ENCODE results near the gene RNF123.
A peak's percentile ranks its signal among the peaks of the same experiment; 100 is the strongest.
"Not testable (repeated sequence)": the region's sequence is repeated elsewhere in the genome, so short reads cannot be mapped to it uniquely, and the experiment has no call there.

Gene RNF123

GRCh38 chr3:49721896-49722781 is 32.8 kb downstream of the RNF123 start:
- DNase-seq, result no peak

DNA sequence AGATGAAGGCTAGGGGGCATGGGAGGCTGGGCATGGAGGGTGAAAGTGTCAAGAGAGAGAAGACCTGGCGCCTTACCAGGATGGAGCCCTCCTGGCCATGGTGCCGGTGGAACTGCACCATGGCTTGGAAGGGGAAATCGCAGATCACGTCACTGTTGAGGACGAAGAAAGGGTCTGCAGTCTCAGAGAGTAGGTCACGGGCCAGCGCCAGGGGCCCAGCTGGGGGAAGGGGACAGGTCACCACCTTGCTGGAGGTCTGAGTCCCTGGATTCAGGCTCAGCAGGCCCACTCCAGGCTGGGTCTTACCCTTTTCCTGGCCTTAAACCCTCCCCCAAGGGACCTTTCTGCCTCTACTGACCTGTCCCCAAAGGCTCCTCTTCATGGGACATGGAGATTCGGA is 33.5 kb downstream of the RNF123 start:
- DNase-seq, result no peak

DNA sequence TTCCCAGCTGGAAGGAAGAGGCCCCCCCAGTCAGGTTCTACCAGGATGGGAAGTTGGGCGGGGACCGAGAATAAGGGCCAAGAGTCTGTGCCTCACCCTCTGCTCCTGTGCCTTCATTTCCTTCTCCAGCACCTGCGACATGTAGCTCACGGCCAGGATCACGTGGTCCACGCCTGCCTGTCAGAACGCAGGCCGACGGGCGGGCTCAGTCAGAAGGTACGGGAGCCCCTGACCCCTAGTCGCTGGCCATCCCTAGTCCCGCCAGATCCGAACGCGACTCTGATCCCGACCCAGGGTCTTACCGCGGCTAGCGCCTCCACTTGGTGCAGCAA is 33.9 kb downstream of the RNF123 start:
- DNase-seq, result peak; percentile 25

DNA sequence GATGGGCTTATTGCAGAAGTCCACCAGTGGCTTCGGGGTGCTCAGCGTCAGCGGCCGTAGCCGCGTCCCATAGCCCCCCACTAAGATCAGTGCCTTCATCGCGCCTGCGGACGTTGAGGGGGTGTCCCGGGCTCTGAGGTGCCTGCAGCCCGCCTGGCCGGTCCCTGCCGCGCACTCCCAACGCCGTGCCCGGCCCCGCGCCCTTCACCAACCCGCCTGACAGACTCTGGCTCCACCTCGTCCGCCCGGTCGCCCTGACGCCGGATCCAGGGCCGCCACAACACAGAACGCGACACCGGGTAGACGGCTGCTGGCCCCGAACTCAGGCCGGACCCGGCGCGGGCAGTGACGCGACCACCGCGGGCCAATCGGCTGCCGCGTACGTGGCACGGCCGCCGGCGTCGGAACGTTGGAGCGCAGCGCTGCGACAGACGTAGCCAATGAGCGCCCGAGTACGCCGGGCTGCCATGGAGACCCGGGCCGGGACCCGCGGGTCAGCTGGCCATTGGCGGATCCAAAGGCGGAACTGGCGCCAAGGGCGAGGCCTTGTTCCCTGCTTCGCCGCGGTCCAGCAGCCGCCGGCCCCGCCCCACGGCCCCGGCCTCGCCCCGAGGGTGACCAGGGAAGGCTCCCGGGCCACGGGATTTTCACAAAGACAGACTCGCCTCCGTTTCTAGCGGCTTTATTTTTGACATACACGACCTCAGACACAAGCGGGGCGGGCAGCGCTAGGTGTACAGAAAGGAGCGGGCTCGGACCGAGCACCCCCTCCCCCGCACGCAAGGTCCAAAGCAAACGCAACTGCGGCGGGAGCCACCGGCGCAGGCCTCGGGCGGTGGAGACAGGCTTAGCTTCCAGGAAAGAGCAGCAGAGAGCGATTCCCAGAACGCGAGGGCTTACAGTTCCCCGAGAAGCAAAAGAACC is 34.5 kb downstream of the RNF123 start, which contains the start of gene GMPPB:
Gene GMPPB, minus strand, starts transcription at position 324 of the 924 bp plus-strand sequence. Its CDS starts 225 bp downstream, at position 99.
- peak; percentile 96 for DNase-seq

DNA sequence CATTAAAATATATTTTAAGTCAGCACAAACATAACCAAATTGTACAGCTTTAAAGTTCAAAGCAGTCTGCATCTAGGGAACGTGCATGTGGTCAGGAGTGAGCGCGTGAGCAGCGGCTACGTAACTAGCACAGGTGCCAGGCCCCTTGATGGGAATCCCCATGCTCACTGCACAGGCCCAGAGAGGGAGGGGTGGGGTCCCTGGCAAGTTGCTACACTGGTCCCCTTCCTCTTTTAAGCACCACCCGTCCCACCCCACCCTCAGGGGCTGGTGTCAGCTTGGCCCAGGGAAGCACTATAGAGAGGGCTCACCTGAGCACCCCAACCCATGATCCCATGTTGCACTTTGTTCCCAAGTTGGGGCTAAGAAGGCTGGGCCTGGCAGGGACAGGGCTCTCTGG is 35.2 kb downstream of the RNF123 start:
- no peak for DNase-seq

GRCh38 chr3:49725906-49726681 is 36.7 kb downstream of the RNF123 start:
- no peak for DNase-seq

DNA sequence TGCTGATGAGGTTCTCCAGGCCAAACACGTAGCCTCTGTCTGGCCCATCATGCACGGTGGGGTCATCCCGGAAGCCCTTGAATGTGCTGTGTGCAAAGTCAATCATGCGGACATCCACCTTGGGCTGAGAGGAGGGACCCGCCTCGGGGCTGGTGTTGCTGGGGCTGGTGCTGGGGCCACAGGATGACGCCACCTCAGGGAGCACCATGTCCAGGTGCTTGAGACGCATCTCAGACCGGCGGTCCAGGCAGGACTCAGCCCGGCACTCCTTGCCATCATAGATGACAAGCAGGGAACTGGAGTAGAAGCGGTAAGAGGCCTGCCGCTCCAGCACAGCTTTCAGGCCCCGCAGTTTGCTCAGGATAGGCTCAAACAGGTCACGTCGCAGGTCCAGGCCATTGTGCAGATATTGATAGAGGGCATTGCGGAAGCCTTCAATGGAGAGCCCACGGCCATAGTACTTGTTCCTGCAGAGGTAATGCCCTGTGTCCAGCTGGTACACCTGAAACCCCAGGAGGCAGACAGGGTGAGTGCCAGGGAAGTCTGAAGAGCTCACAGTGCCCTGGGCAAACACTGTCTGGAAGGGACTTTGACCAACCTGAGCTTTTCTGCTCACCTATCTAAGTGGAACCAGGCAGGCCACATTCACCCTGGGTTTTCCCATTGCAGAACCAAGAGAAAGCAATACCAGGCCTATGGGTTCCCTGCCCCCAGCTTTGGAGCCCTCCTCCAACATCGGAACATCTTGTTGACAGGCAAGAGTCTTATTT is 38.0 kb downstream of the RNF123 start:
- no peak for DNase-seq

GRCh38 chr3:49727924-49728361 is 38.6 kb downstream of the RNF123 start:
- DNase-seq, result no peak

DNA sequence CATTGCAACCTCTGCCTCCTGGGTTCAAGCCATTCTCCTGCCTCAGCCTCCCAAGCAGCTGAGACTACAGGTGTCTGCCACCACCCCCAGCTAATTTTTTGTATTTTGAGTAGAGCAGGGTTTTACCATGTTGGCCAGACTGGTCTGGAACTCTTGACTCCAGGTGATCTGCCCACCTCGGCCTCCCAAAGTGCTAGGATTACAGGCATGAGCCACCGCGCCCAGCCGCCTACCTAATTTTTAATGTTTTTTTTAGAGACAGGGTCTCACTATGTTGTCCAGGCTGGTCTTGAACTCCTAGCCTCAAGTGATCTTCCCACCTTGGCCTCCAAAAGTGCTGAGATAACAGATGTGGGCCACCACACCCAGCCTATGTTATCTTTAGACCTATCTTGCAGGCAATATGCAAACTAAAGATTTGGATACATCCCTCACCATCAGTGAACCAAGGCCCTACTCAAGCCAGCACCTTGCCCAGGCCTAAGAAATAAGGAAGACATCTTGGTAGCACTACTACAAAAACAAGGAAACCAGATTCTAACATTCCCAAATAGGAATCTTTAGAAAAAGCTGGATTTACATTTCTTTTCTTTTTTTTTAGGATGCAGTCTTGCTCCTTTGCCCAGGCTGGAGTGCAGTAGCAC is 40.7 kb downstream of the RNF123 start:
- no peak for DNase-seq

DNA sequence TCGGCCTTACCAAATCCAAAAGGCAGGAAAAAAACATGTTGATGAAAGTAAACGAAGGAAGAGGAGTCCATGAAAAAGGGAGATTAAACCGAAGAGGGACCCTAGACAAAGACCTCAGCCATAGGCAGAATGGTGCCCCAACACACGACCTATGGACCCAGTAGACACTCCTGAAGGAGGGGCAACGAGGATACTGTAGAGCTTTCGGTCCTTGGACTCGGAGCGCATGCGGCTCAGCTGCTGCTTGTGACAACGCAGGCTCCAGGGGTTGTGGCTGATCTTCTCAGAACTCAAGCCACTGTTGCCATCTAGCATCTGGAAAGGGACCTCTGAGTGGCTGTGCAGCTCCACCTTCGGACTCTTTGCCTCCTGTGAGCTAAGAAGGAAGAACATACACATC is 43.2 kb downstream of the RNF123 start:
- no peak for DNase-seq

DNA sequence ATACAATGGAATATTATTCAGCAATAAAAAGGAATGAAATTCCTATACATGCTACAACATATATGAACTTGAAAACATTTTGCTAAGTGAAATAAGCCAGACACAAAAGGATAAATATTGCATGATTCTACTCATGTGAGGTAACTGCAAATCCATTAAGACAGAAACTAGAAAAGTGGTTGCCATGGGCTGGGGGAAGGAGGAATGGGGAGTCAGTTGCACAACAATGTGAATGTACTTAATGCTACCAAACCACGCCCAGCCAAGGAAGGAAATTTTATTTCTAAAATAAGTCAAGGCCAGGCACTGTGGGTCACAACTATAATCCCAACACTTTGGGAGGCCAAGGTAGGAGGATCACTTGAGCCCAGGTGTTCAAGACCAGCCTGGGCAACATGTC is 44.2 kb downstream of the RNF123 start:
- no peak for DNase-seq

DNA sequence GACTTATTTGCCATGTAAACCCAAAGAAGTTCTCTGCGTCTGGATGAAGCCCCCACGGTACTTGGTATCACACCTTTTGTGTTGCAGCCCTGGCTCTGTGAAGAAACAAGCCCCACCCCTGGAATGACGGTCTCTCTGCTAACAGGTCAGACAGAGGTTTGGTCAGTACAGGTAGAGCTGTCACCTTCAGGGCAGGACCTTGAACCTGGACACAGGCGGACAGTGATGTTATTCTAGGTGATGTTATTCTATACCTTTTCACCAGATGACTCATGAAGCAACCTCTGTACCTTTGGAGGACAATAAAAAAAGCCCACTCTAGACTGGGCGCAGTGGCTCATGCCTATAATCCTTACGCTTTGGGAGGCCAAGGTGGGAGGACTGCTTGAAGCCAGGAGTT is 45.4 kb downstream of the RNF123 start:
- no peak for DNase-seq

GRCh38 chr3:49738067-49738713 is 48.8 kb downstream of the RNF123 start:
- no peak for DNase-seq

DNA sequence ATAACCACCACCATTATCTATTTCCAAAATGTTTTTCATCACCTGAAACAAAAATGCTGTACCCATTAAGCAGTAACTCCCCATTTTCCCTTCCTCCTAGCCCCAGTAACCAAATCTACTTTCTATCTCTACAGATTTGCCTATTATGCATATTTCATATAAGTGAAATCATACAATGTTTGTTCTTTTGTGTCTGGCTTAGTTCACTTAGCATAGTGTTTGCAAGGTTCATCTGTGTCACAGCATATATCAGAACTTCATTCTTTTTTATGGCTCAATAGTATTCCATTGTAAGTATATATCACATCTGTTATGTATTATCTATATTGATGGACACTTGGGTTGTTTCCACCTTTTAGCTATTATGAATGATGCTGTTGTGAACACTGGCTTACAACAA is 51.1 kb downstream of the RNF123 start:
- no peak for DNase-seq

DNA sequence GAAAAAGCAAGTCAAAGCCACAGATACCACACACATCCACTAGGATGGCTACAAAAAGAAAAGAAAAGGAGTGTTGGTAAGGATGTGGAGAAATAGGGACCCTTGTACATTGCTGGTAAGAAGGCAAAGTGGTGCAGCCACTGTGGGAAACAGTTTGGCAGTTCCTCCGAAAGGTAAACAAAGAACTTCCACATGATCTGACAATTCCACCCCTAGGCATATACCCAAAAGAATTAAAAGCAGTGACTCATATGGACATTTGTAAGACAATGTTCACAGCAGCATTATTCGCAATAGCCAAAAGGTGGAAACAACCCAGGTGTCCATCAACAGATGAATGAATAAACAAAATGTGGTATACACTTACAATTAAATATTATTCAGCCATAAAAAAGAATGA is 56.6 kb downstream of the RNF123 start:
- DNase-seq, result no peak

DNA sequence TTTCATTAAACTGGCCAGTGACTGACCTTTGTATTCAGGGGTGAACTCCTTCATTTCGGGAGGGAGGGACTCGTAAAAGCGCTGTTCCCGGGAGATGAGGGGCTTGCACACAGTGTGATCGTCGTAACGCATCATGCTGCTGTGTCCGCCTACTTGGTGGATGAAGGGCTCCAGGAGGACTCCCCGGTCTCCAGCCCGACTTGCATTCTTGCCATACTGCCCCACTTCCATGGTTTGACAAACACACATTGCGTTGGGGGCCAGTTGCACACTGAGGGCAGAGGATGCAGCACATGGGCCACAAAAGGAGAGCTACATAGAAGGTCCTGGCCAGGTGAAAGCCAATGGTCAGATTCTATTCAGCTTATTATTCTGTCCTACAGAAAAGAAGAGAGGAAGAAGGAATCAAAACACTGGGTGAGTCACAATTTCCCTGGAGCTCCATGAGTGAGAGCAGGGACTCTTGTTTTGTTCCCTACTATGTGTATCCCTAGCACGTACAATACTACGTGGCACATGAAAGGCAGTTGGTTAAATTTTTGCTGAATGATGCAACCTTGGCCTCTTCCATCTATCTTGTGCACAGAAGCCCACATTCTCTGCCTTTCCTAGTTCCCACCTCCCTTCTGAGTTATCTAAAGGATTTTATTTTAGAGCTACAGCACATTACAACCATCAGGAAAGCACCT is 58.6 kb downstream of the RNF123 start:
- DNase-seq, result peak; percentile 32

GRCh38 chr3:49748874-49749273 is 59.5 kb downstream of the RNF123 start:
- not testable (repeated sequence) for DNase-seq

GRCh38 chr3:49750056-49750455 is 60.7 kb downstream of the RNF123 start:
- no peak for DNase-seq

DNA sequence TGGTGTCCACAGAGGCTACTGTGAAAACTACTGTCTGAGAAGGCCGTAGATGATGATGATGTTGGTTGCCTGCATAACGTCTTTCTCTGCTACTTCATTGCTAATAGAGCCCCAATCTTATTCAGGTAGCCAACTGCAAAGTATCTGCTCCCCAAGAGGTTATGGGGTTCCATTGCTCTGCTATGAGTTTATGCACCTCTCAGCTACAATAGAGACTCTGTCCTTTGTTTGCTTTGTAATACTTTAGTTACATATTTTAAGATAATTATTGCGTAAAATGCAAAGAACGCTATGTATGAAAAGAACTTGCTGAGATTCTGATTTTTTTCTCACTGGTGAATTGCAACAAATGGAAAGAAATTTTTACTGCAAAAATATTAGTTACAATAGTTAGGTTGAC is 62.1 kb downstream of the RNF123 start:
- no peak for DNase-seq

DNA sequence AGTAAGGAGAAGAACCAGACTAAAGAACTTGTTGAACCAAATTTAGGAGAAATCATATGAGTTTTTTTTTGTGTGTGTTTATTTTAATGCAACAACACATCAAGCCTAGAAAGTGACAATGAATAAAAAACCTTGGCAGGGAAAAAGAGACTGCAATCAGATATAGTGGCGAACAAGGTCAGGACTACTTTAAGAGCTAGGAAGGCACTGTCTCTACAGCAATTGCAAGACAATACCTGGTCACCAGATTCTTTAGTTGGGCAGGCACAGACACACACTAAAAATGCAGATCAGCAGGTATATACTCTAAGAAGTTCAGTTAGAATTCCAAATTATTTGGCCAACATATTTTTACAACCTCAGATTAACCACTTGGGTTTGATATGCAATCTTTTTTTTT is 65.2 kb downstream of the RNF123 start:
- no peak for DNase-seq

DNA sequence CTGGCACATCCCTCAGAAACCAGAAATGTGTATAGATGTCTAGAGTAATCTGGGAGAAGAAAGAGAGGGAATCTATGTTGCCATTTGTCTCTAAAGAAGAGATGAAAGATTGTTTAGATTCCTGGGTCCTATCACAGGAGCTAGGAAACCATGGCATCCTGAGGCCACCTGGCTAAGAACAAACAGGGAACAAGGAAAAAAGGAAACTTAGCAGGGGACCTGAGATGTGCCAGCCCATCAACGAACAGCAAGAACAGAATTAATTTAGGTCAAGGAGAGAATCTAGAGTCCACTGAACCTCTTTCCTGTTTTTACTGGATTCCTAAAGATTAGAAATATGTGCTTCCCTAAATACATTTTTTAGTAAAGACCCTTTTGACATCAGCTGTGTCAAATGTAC is 66.7 kb downstream of the RNF123 start:
- DNase-seq, result no peak

All from fibroblast of upper back skin (primary cell).